DMS53 treated with DMSO at 0.1 percent for 48 hours (cell line): ENCODE results near the gene LDHB.
"Not testable (repeated sequence)": the region's sequence is repeated elsewhere in the genome, so short reads cannot be mapped to it uniquely, and the experiment has no call there.

Source experiments
- DNase-seq: peaks from one replicate; lab custom pipeline; 2025; ENCODE audit not compliant: unreplicated experiment; lab: John Stamatoyannopoulos, UW

Gene LDHB

DNA sequence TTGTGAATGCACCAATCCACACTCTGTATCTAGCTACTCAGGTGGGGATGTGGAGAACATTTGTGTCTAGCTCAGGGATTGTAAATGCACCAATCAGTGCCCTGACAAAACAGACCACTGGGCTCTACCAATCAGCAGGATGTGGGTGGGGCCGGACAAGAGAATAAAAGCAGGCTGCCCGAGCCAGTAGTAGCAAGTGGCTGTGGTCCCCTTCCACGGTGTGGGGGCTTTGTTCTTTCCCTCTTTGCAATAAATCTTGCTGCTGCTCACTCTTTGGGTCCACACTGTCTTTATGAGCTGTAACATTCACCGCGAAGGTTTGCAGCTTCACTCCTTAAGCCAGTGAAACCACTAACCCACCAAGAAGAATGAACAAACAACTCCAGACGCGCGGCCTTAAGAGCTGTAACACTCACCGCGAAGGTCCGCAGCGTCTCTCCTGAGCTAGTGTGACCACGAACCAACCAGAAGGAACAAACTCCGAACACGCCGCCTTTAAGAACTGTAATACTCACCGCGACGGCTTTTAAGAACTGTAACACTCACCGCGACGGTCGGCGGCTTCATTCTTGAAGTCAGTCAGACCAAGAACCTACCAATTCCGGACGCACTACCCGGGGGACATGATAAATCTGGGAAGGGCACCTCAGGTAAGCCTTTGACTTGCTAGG, 4.6 kb upstream of the LDHB start:
- peak; percentile 62 for DNase-seq

DNA sequence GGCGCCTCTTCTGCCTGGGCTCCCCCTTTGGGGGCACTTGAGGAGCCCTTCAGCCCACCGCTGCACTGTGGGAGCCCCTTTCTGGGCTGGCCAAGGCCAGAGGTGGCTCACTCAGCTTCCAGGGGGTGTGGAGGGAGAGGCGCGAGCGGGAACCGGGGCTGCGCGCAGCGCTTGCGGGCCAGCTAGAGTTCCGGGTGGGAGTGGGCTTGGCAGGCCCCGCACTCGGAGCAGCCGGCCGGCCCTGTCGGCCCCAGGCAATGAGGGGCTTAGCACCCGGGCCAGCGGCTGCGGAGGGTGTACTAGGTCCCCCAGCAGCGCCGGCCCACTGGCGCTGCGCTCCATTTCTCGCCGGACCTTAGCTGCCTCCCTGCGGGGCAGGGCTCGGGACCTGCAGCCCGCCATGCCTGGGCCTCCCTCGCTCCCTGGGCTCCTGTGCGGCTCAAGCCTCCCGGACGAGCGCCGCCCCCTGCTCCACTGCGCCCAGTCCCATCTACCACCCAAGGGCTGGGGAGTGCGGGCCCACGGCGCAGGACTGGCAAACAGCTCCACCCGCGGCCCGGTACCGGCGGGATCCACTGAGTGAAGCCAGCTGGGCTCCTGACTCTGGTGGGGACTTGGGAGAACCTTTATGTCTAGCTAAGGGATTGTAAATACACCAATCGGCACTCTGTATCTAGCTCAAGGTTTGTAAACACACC, 3.9 kb upstream of the LDHB start:
- not testable (repeated sequence) for DNase-seq

DNA sequence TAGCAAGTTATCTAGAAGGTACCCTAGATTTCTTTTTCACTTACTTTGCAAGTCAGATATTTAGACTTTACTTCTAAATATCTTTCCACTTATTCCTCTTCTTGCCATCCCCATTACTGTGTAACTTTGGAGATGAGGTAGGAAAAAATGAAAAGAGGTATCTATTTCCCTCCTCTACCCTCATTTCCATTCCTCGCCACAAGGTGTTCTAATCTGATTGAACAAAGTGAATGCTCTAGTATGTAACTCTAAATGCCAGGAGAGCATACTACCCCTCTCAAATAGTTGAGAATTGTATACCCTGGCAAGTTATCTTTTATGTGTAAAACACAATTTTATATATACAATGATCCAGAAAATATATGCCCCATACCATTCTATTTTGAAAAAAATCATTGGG, 1.7 kb upstream of the LDHB start:
- DNase-seq, result no peak

DNA sequence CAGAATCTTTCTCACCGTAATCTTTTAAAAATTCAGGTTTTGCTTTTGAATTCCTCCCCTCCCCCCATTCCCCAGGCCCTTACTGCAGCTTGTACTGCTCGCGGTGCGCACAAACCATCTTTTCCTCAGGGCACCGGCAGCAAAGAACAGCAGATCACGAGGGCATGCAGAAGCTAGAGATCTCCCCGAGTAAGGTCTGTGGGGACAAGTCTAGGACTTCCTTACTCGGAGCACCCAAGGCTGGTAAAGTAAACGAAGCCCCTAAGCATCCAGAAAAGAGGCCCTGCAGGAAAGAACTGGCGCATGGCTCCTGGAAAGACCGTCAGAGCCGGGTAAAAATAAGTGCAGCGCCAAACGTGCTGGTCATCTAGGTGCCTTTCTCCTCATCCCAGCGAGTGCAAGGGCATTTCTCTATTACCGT, 727 bp downstream of the LDHB start:
- DNase-seq, result peak; percentile 75

DNA sequence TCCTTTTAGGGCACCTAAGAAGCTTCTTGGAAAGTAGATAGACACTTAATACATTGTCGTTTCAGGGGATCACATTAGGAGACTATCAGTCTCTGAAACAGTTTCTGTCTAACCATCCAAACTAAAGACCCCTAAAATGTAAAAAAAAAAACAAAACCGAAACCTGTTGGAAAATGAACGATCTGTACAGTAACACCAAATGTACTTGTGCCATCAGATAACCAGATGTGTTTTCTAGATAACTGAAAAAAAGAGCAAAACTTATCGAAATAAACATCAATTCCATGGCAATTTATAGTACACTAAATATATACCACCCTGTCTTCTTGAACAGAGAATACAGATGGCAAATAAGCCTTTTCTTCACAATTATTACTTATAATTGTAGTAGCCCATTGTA, 2.1 kb downstream of the LDHB start:
- no peak for DNase-seq

DNA sequence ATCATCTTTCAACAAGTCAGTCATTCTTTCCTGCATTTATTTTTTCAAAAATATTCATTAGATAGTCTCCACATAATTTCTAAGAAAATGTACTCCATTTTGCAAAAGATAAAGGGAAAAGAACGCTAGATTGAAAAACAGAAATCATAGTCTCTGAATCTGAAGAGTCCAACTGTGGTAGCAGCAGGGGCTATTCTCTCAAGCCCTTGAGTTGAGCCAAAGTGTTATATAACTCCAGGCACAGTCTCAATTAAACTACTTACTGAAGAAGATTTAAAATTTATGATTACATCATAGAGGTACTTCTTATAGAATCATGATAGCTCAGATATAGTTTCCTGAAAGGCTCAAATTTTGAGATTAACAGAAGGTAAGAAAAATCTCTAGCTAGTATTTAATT, 5.8 kb downstream of the LDHB start:
- no peak for DNase-seq

DNA sequence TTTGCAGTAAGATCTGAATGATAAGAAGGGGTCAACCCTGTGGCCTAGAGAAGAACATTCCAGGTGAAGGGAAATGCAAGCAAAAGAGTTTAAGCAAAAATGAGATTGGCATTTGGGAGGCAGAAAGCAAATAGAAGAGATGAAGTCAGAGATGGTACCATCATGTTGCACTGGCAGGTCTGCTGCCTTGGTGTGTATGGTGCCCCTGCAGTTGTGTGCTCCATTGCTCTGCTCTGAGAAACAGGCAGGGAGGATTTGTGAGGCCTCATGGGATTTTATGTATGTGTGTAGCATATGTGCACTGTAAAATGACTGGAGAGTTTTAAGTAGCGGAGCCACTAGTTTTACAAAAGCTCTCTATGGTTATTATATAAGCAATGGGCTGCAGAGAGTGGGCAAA, 6.6 kb downstream of the LDHB start:
- no peak for DNase-seq

DNA sequence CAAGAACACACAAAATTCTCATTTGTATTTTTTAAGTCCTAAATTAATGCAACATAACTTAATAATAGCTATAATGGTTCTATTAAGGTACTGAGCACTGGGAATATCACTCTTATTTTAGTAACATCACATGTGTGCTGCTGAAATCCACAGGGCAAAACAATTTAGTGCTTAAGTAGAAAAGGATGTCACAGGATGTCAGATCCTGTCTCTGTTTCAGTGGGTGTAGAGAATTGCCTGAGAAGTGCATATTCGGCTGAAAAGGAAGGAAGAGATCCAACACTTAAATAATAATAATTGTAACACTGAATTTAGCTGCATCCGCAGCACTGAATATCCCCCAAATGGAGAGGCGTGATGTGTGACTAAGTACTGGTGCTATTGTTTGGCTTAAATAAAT, 8.6 kb downstream of the LDHB start:
- DNase-seq, result no peak

DNA sequence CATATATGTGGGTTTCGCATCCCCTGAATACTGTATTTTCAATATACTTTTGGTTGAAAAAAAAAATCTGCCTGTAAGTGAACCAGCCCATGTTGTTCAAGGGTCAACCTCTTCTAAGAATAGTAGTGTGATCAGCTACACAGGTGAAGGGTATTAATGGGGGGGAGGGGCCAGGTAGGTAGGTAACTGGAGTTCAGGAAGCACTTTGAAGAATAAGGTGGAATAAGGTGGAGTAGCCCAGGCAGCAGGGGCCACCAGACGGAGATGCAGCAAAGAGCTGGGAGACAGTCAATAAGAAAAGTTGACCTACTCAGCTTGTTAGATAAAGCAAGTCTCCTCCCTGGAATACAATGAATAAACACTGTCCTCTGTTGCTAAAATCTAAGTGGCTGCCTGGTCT, 9.3 kb downstream of the LDHB start:
- DNase-seq, result no peak

DNA sequence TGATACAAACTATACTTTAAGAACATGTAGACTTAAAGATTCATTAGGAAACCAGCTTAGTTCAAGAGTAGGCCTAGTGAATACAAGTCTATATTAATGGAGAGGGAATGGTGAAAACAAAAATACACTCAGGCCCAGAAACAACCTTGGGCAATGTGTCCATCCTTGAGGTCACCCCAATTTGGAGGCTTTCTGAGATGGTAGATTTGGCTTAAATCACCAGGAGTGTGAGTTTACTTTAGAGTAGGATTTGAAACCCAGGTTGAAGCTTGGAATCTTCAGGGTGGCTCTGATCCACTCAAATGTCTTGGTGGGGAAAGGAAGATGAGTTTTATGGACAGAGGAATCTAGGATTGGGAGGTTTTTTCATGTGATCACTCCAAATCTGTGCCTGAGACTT, 10.5 kb downstream of the LDHB start:
- DNase-seq, result no peak

DNA sequence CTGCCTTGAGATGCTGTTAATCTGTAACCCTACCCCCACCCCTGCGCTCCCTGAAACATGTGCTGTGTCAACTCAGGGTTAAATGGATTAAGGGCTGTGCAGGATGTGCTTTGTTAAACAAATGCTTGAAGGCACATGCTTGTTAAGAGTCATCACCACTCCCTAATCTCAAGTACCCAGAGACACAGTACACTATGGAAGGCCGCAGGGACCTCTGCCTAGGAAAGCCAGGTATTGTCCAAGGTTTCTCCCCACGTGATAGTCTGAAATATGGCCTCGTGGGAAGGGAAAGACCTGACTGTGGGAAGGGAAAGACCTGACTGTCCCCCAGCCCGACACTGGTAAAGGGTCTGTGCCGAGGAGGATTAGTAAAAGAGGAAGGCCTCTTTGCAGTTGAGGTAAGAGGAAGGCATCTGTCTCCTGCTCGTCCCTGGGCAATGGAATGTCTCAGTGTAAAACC, 12.6 kb downstream of the LDHB start:
- DNase-seq, result peak; percentile 74

DNA sequence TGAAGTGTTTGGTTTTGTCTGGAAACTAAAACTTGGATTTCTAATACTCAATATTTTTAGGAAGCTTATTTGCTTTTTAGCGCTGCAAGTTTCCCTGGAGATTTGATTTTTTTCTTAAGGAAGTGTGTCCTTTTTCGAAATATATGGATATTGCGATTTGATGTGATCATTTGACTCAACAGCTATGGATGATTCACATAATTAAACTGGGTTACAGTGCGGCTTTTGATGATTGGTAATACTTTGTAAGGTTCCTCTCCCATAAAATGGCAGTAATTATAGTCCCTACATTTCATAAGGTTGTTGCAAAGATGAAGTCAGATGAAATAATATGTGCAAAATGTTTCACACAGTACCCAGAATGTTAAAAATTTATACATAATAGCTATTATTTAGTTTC, 13.1 kb downstream of the LDHB start:
- DNase-seq, result no peak

DNA sequence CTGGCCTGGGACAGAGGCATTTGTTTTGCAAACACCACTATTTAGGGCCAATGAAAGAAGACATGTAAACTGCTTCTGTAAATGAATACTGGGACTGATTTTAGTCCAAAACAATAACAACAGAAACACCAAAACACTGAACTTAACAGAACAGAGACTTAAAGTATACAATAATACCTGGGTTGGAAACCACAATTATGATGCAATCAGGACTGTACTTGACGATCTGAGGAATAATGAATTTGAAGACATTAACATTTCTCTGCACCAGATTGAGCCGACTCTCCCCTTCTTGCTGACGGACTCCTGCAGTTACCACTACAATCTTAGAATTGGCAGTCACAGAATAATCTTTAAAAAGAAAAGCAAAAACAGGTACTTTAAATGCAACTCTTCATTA, 13.9 kb downstream of the LDHB start:
- DNase-seq, result no peak

DNA sequence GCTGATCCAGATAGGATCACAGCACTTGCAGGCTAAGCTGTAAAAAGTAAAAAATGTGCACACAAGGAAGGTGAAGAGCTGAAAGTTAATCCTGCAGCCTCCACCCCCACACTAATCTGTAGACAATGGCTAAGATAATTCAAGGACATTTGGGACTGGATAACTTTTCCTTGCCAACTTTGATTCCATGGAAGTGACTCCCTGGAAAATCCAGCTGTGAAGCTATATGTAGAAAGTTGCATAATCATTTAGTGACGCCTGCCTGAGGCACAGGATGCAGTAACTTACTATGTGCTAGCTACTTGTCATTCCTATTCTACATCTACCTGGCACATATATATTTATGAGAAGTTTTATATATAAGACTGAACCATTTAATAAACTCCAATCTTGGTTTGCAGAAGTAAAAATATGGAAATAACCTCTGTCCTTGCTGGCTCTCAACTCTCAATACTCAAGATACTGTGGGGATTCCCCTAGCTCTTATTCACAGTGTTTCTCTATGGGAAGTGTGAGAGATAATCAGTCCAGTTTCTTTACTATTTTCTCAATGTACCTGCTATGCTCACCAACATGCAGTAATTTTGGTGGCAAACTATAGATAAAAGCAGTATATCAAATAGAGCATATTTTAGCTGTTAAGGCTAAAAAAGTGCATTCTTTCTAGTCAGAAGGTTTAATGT, 14.8 kb downstream of the LDHB start:
- DNase-seq, result no peak

DNA sequence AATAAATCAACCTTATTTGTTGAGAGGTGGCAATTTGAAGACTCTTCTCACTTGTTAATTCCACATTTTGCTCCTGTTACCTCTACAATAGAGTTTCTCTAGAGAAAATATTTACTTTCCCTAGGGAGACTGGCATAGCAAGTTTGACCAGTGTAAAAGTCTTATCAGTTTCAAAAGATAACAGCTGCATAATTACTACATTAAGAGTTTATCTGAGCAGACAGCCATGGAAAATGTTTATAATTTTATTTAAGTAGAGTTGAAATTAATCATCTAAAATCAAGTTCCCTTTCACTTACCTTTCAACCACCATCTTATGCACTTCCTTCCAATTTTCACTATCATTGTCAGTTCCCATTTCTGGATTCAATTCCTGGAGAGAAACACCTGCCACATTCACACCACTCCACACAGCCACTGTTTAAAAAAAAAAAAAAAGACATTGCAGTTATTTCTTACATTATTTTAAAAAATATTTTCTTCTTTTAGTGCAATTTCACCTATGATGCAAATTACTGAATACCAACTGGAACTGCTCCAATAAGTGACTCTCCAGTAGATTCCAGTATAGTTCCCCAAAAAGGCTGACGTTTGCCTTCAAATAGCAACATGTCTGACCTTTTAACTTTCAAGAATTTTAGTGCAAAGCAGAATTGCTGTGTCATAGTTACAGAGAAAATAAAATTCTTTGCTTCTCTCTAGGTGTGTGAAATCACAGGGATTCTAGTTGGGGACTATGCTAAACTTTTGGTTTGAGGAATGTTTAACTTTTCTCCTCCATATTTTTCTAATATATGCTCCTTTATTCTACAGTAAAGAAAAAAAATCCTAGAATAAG, 19.4 kb downstream of the LDHB start:
- DNase-seq, result peak; percentile 84

DNA sequence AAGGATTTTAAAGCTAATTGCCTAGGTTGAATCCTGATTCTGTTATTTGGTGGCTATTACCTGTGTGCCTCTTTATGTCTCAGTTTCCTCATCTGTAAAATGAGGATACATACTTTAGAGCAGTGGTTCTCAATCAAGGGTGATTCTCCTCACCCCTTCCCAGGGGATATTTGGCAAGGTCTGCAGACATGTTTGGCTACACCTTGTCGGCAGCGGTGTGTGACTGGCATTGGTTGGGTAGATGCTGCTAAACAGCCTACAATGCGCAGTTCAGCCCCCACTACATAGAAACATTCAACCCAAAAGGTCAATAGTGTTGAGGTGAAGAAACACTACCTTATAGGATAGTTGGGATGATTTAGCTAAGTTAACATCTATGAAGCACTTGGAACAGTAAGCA, 23.4 kb downstream of the LDHB start:
- DNase-seq, result no peak

DNA sequence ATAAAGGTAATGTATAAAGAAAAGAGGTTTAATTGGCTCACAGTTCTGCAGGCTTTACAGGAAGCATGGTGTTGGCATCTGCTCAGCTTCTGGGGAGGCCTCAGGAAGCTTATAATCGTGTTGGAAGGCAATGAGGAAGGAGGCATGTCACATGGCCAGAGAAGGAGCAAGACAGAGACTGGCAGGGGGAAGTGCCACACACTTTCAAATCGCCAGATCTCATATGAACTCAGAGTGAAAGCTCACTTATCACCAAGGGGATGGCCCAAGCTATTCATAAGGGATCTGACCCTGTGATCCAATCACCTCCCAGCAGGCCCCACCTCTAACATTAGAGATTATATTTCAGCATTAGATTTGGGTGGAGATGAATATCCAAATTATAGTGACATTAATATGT, 26.3 kb downstream of the LDHB start:
- DNase-seq, result no peak

DNA sequence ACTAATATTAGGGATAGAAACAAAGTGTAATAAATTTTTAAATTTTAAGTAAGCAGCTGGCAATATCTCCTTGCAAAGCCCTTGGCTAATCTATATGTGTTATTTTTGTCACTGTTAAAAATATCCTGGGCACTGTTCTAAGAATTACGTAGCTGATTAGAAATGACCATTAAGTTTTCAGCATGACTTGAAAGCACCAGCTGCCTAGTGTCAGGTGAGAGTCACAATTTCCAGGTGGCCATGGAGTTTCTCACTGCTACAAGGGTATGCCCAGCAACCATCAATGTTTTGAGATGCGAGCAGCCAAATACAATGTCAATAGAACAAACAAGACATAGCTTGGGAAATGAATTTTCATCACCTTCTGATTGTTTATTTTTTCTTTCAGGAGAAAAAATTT, 29.7 kb downstream of the LDHB start:
- DNase-seq, result no peak

DNA sequence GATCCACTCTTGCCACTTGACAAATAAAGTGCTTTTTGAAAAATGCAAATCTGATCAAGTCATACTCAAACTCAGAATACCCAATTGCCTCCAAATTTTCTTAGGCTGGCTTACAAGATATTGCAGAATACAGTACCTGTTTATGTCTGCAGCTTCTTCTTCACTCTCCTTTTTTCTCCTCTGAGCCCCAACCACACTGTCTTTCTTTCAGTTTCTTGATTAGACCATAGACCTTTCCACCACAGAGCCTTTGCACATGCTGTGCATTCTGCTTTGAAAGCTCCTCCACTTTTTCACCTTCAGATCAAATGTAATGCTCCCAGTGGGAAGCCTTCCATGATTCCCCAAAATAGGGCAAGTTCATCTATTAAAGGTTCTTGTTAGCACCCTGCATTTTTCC, 39.1 kb downstream of the LDHB start:
- no peak for DNase-seq

DNA sequence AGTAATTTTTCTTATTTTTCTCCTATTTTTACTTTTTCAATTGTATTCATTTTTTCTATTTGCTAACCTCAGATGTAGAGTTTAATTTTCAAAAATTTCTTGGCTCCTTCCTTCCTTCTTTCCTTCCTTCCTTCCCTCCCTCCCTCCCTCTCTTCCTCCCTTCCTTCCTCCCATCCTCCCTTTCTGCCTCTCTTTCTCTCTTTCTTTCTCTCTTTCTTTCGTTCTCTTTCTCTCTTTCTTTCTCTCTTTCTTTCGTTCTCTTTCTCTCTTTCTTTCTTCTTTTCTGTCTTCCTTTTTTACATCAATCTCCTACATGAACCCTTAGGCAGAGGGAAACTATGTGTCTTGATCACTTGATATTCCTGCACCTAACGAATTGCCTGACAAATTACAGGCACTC, 40.6 kb downstream of the LDHB start:
- DNase-seq, result no peak

DNA sequence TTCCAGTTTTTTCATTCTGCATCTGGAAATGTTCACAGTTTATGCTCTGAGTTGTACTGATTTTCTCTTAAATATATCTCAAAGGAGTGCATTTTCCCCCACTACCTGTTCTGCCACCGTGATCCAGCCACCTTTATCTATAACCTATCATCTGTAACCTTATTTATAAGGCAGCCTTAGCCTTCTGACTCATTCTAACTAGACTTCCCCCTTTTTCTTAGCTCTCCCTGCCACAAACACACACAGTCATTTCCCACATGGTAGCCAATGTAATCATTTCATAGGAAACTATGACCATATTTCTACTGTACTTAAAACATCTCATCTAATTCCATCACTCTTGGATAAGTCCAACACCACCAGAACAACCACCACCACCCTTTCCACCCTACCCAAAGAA, 42.2 kb downstream of the LDHB start:
- no peak for DNase-seq
